Omental fat pad (tissue), 4 donors: Measurements from ENCODE around the gene PKLR. TPM values are rescaled to one million over a fixed set of nuclear protein-coding genes. Genes with fewer than 3 reads are reported as not detected.

Experiments used
- ATAC-seq: fragments of 150-250 bp; one replicate; pipeline ENCODE4 v1.9.1; 2016; ENCODE audit warnings: mild to moderate bottlenecking, moderate library complexity; ENCODE audit not compliant: low FRiP score
- DNase-seq: peaks from one replicate; pipeline ENCODE4 v3.0.0-alpha.2; 2019; ENCODE audit warnings: low spot score
- CTCF ChIP-seq, 3 donors: fragments of 450-650 bp; IDR thresholded peaks; one replicate each; pipeline ENCODE4 v1.5.1; 2016 to 2017; ENCODE audit warnings: antibody characterized with exemption in 3 of 3, mild to moderate bottlenecking in 3 of 3, moderate library complexity in 2 of 3
- total RNA-seq, 4 donors: library from RNA; depleted of rRNA; stranded (reverse); fragments of >200 nt; gene quantifications; one replicate each; pipeline ENCODE4 v1.1.0, GENCODE V29; 2016

PKLR gene
- total RNA-seq, 4 donors from 2014 or later = not detected

DNA sequence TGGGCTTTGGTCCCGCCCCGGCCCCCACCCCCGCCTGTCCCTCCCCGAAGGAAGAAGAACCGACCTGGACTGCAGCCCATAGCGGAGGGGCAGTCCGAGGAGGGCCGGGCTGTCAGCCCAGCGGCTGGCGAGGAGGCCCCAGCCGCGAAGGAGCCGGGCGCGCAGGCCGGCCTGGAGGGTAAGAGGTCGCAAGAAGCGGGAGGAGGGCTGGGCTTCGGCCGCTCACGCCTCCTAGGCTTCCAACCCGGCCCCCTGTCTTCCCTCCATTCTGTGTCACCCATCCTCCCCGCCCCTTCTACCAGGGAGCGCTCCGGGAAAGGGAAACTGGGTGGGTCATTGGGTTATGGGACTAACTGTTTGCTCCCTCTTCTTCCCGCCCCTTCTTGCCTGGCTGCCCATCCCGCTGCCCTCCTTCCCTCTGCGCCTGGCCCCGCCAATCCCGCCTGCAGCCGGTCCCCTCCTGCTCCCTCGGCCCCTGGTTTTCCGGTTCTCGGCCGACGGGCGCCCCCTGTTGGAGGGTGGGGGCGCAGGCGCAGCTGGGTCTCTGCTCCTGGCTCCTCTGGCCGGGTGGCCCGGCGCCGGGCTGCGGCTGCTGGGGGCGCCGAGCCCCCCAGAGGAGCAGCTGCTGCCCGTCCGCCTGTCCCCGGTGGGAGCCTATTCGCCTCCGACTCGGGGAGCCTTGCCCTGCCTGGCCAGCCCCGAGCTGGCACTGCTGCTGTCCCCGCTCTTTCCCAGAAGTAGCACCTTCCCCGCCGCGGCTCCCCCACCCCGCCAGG, 21.9 kb upstream of the PKLR start:
- DNase-seq = peak; percentile 76
- ATAC-seq = peak; percentile 72
- TF ChIP-seq CTCF (IDR thresholded peaks at IDR 0.05) = peak in 2 of 3 donors; percentile 86 to 93

DNA sequence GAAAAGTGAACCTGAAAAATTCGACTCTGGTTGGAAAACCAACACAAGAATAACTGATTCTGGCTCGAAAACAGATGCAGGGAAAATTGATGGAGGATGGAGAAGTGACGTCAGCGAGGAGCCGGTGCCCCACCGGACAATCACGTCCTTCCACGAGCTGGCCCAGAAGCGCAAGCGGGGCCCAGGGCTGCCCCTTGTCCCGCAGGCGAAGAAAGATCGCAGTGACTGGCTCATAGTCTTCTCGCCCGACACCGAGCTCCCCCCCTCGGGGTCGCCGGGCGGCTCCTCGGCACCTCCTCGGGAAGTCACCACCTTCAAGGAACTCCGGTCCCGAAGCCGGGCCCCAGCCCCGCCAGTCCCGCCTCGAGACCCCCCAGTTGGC, 21.3 kb upstream of the PKLR start:
- no peak for TF ChIP-seq CTCF (IDR thresholded peaks at IDR 0.05)
- ATAC-seq (no peak), DNase-seq (no peak)

DNA sequence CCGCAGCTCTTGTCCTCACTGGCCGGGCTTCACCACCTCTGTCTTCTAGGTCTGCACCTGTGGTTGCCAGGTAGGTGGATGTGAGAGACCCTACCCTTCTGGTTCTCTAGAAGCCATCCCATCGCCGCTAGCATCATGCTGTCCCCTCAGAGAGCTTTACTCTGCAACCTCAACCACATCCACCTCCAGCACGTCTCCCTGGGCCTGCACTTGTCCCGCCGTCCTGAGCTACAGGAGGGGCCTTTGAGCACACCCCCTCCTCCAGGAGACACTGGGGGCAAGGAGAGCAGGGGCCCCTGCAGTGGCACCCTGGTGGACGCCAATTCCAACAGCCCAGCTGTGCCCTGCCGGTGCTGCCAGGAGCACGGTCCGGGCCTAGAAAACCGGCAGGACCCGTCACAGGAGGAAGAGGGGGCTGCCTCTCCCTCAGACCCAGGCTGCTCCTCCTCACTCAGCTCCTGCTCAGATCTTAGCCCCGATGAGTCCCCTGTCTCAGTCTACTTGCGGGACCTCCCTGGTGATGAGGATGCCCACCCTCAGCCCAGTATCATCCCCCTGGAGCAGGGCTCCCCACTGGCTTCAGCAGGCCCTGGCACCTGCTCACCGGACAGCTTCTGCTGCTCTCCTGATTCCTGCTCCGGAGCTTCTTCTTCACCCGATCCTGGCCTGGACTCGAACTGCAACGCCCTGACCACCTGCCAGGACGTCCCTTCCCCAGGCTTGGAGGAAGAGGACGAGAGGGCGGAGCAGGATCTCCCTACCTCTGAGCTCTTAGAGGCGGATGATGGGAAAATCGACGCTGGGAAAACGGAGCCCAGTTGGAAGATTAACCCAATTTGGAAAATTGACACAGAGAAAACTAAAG, 20.6 kb upstream of the PKLR start:
- TF ChIP-seq CTCF (IDR thresholded peaks at IDR 0.05) = no peak
- no peak for DNase-seq
- ATAC-seq = no peak

GRCh38 chr1:155320661-155321617, 19.7 kb upstream of the PKLR start, which contains the start of gene RUSC1:
TSS of gene RUSC1 (plus strand) at chr1:155320894. CDS start at chr1:155321774, 880 bp downstream.
- DNase-seq (peak; percentile 55), ATAC-seq (no peak)
- TF ChIP-seq CTCF (IDR thresholded peaks at IDR 0.05) = no peak

DNA sequence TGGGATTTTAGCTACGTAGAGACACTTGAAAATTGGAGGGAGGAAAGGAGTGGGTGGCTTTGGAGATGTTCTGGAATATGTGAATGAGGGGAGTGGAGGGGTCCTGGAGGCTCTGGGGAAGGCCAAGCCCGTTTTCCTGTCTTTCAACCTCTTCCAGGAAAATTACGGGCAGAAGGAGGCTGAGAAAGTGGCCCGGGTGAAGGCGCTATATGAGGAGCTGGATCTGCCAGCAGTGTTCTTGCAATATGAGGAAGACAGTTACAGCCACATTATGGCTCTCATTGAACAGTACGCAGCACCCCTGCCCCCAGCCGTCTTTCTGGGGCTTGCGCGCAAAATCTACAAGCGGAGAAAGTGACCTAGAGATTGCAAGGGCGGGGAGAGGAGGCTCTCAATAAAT, 19.0 kb upstream of the PKLR start:
- TF ChIP-seq CTCF (IDR thresholded peaks at IDR 0.05) = no peak
- no peak for ATAC-seq
- DNase-seq = no peak

GRCh38 chr1:155319536-155319935, 18.3 kb upstream of the PKLR start:
- DNase-seq (no peak), ATAC-seq (no peak)
- TF ChIP-seq CTCF (IDR thresholded peaks at IDR 0.05) = no peak
